ENCODE measurements around the gene SPR.
"Not testable (repeated sequence)": the region's sequence is repeated elsewhere in the genome, so short reads cannot be mapped to it uniquely, and the experiment has no call there.

SPR gene

GRCh38 chr2:72888438-72889202 is 1.4 kb downstream of the SPR start:
- DNase-seq (ENCODE audit: low read depth), result no peak

- DNase-seq (ENCODE audit: low read depth), result no peak
Observed at GRCh38 chr2:72889991-72890390, 2.8 kb downstream of the SPR start.

GRCh38 chr2:72891091-72891818 is 4.0 kb downstream of the SPR start:
- no peak for DNase-seq (ENCODE audit: low read depth)

GRCh38 chr2:72892506-72893173 is 5.4 kb downstream of the SPR start:
- peak; percentile 54 for DNase-seq (ENCODE audit: low read depth)

GRCh38 chr2:72893594-72894319 is 6.5 kb downstream of the SPR start:
- peak; percentile 23 for DNase-seq (ENCODE audit: low read depth)

GRCh38 chr2:72894514-72894913 is 7.3 kb downstream of the SPR start:
- DNase-seq (ENCODE audit: low read depth), result no peak

- DNase-seq (ENCODE audit: low read depth), result no peak
Observed at GRCh38 chr2:72895154-72895553, 7.9 kb downstream of the SPR start.

- DNase-seq (ENCODE audit: low read depth), result peak; percentile 20
Observed at GRCh38 chr2:72895759-72896281, 8.6 kb downstream of the SPR start.

- no peak for DNase-seq (ENCODE audit: low read depth)
Observed at GRCh38 chr2:72896446-72896845, 9.2 kb downstream of the SPR start.

- DNase-seq (ENCODE audit: low read depth), result no peak
Observed at GRCh38 chr2:72897785-72898584, 10.8 kb downstream of the SPR start.

- no peak for DNase-seq (ENCODE audit: low read depth)
Observed at GRCh38 chr2:72898585-72898906, 11.3 kb downstream of the SPR start.

GRCh38 chr2:72900191-72900825 is 13.1 kb downstream of the SPR start:
- DNase-seq (ENCODE audit: low read depth), result no peak

- DNase-seq (ENCODE audit: low read depth), result no peak
Observed at GRCh38 chr2:72901426-72901825, 14.2 kb downstream of the SPR start.

GRCh38 chr2:72907369-72907768 is 20.2 kb downstream of the SPR start:
- not testable (repeated sequence) for DNase-seq (ENCODE audit: low read depth)

GRCh38 chr2:72908741-72909140 is 21.5 kb downstream of the SPR start:
- DNase-seq (ENCODE audit: low read depth), result no peak

- DNase-seq (ENCODE audit: low read depth), result no peak
Observed at GRCh38 chr2:72911256-72911655, 24.0 kb downstream of the SPR start.

GRCh38 chr2:72913486-72914205 is 26.4 kb downstream of the SPR start:
- no peak for DNase-seq (ENCODE audit: low read depth)

- no peak for DNase-seq (ENCODE audit: low read depth)
Observed at GRCh38 chr2:72914206-72914559, 27.0 kb downstream of the SPR start.

- DNase-seq (ENCODE audit: low read depth), result no peak
Observed at GRCh38 chr2:72914589-72915319, 27.5 kb downstream of the SPR start.
